Dermis blood vessel endothelial cell (primary cell): Measurements from ENCODE around the gene SNX6. TPM values are rescaled to one million over a fixed set of nuclear protein-coding genes. Genes with fewer than 3 reads are reported as not detected.
"Not testable (repeated sequence)": the region's sequence is repeated elsewhere in the genome, so short reads cannot be mapped to it uniquely, and the experiment has no call there.

Experiments
- DNase-seq: peaks from one replicate; pipeline ENCODE4 v3.0.0; 2010
- total RNA-seq: library from RNA; depleted of rRNA; stranded (reverse); fragments of >200 nt; gene quantifications from 2 replicates; pipeline ENCODE4 v1.2.3, GENCODE V29; 2014

The SNX6 gene
- total RNA-seq, 1 donor from 2014 or later, result 178 TPM

GRCh38 chr14:34520304-34520970 is 109.5 kb downstream of the SNX6 start:
- DNase-seq, result not testable (repeated sequence)

Other genes with a start within 250 kb of the SNX6 start
- 16.8 and 20.8 TPM in 2 replicates for gene SPTSSA, start 167.9 kb downstream of the SNX6 start, total RNA-seq
- 47.7 and 49.2 TPM in 2 replicates for gene EAPP, start 90.4 kb downstream of the SNX6 start, total RNA-seq
- 44.9 and 135 TPM in 2 replicates for gene CFL2, start 84.4 kb upstream of the SNX6 start, total RNA-seq
- gene BAZ1A, start 245.2 kb upstream of the SNX6 start, total RNA-seq, result 54.8 and 76.5 TPM in 2 replicates